ENCODE measurements around the gene ASPRV1. TPM values are rescaled to one million over a fixed set of nuclear protein-coding genes. Genes with fewer than 3 reads are reported as not detected.

Gene ASPRV1
- 0.20 and 0.23 TPM in 2 replicates for polyA plus RNA-seq (2012; rRNA removed)
- 0.10 and 0.21 TPM in 2 replicates for polyA plus RNA-seq (2012; cell fraction: cytosol; rRNA removed)
- 0.36 and 0.64 TPM in 2 replicates for polyA plus RNA-seq (2012; cell fraction: nucleus; rRNA removed)

- ChIA-PET CTCF (no interaction called here), POLR2A (no interaction called here)
- H3K27ac ChIP-seq (ENCODE audit: low read depth in 2 of 2, low read length in 1 of 2) = no peak within 1 kb of the TSS
- H3K4me2 ChIP-seq = no peak within 1 kb of the TSS
- H3K9me3 ChIP-seq = no peaks in the 10 kb centered on the region
- no peaks in the 10 kb centered on the region for H3F3A ChIP-seq (replicated peaks; ENCODE audit: insufficient read depth)
- no peaks in the 10 kb centered on the region for H3K4me1 ChIP-seq (ENCODE audit: control insufficient read depth in 1 of 2, insufficient read depth in 2 of 2, low read depth in 1 of 2, low read length in 1 of 2)
- no peaks in the 10 kb centered on the region for H4K20me1 ChIP-seq (ENCODE audit: insufficient read depth)
- no peaks in the 10 kb centered on the region for H3K9me2 ChIP-seq
- H3K79me2 ChIP-seq (ENCODE audit: insufficient read depth) = no peaks in the 10 kb centered on the region
- no peak for DNase-seq
- H3K4me3 ChIP-seq (ENCODE audit: low read depth in 2 of 2, low read length in 1 of 2) = no peak within 1 kb of the TSS
- H3K9ac ChIP-seq = no peak within 1 kb of the TSS
- no peak within 1 kb of the TSS for H2AFZ ChIP-seq (ENCODE audit: low read depth)
- no peaks in the 10 kb centered on the region for H3K36me3 ChIP-seq (replicated peaks in 1 of 2; ENCODE audit: control insufficient read depth in 1 of 2, insufficient read depth in 2 of 2, low read length in 1 of 2)
- 0 out of 2 replicates have a peak, but pooled peaks cover 5% of the 10 kb centered on the region for H3K27me3 ChIP-seq (ENCODE audit: insufficient read depth)
- TF ChIP-seq REST (IDR thresholded peaks at IDR 0.05; ENCODE audit: low read depth, low read length) (no peak), POLR2AphosphoS5 (IDR thresholded peaks at IDR 0.05; ENCODE audit: low read depth, low read length) (no peak), FOXM1 (IDR thresholded peaks at IDR 0.05; ENCODE audit: low read depth) (no peak), YY1 (IDR thresholded peaks at IDR 0.05; ENCODE audit: low read depth) (no peak), SIN3A (IDR thresholded peaks at IDR 0.05; ENCODE audit: borderline replicate concordance, low read depth, low read length) (no peak), EP300 (IDR thresholded peaks at IDR 0.05; ENCODE audit: borderline replicate concordance in 1 of 2, low read depth in 1 of 2, low read length in 1 of 2) (no peak), TAF1 (IDR thresholded peaks at IDR 0.05; ENCODE audit: borderline replicate concordance, low read depth, low read length) (no peak), CTCF (IDR thresholded peaks at IDR 0.05) (no peak), EZH2phosphoT487 (IDR thresholded peaks at IDR 0.05; ENCODE audit: borderline replicate concordance, low read depth) (no peak), MEF2A (IDR thresholded peaks at IDR 0.05; ENCODE audit: borderline replicate concordance, low read depth) (no peak), TEAD4 (IDR thresholded peaks at IDR 0.05; ENCODE audit: borderline replicate concordance, insufficient read depth) (no peak), TCF12 (IDR thresholded peaks at IDR 0.05) (no peak), FOXJ3 (CRISPR knock-in tag; IDR thresholded peaks at IDR 0.05) (no peak)
- 90% methylated on average over 10 of the region's 14 CpGs for WGBS (ENCODE audit: low lambda C conversion rate)
Observed at GRCh38 chr2:69961496-69961895, at the start of gene ASPRV1. ASPRV1 (minus strand) TSS chr2:69961631; CDS start chr2:69961436, 195 bp downstream.
